ENCODE measurements around the gene ORAI2. TPM values are rescaled to one million over a fixed set of nuclear protein-coding genes. Genes with fewer than 3 reads are reported as not detected.
"Not testable (repeated sequence)": the region's sequence is repeated elsewhere in the genome, so short reads cannot be mapped to it uniquely, and the experiment has no call there.

Gene ORAI2
- total RNA-seq, 1 experiment from 2014 or later: 76.9 TPM

GRCh38 chr7:102404862-102405188, 28.6 kb upstream of the ORAI2 start:
- H3K36me3 ChIP-seq (ENCODE audit: control insufficient read depth, insufficient read depth, low read length): peaks cover 20% of the 10 kb centered on the region; the same call in 1 of the 2 replicates
- peak; percentile 57 for TF ChIP-seq CTCF (IDR thresholded peaks at IDR 0.05)
- BruUV-seq (replicated peaks); ATAC-seq; DNase-seq (ENCODE audit: low read depth, low spot score); H3K9me3 ChIP-seq (ENCODE audit: control insufficient read depth, insufficient read depth, low read depth, low read length); intact Hi-C loops (cut with micrococcal nuclease; ENCODE audit: unreplicated experiment); H3K4me1 ChIP-seq (ENCODE audit: control insufficient read depth, insufficient read depth, low read length); POLR2A ChIA-PET; H3K27me3 ChIP-seq (ENCODE audit: control insufficient read depth, insufficient read depth, low read length); H3K4me3 ChIP-seq (ENCODE audit: low read depth in 2 of 2, low read length in 2 of 2); H3K27ac ChIP-seq (ENCODE audit: low read length); in situ Hi-C loops (cut with HindIII; ENCODE audit: low pct_unique_long_range_greater_than_20kb, low sequenced_read_pairs): not testable (repeated sequence)
- CTCF ChIA-PET: interaction anchor here (0.6 to 1.0 kb wide), 5 partner anchors 9 to 868 kb away, joined by 4 to 8 read pairs (median 7); partner anchors contain the start of gene PRKRIP1

GRCh38 chr7:102407910-102408309, 25.5 kb upstream of the ORAI2 start:
- BruUV-seq (replicated peaks): no TSS peak
- CTCF ChIA-PET: no interaction called here

GRCh38 chr7:102408530-102408929, 24.8 kb upstream of the ORAI2 start:
- H3K36me3 ChIP-seq (ENCODE audit: control insufficient read depth, insufficient read depth, low read length): peaks cover 18% of the 10 kb centered on the region; the same call in 1 of the 2 replicates
- BruUV-seq (replicated peaks); H3K4me3 ChIP-seq (ENCODE audit: low read depth in 2 of 2, low read length in 2 of 2); CTCF ChIA-PET; H3K27ac ChIP-seq (ENCODE audit: low read length); H3K27me3 ChIP-seq (ENCODE audit: control insufficient read depth, insufficient read depth, low read length); ATAC-seq; intact Hi-C loops (cut with micrococcal nuclease; ENCODE audit: unreplicated experiment); H3K4me1 ChIP-seq (ENCODE audit: control insufficient read depth, insufficient read depth, low read length); POLR2A ChIA-PET; H3K9me3 ChIP-seq (ENCODE audit: control insufficient read depth, insufficient read depth, low read depth, low read length); in situ Hi-C loops (cut with HindIII; ENCODE audit: low pct_unique_long_range_greater_than_20kb, low sequenced_read_pairs); DNase-seq (ENCODE audit: low read depth, low spot score): not testable (repeated sequence)

More at GRCh38 chr7:102407910-102408309, 25.5 kb upstream of the ORAI2 start:
- DNase-seq (ENCODE audit: low read depth, low spot score) (no peak), ATAC-seq (no peak)
- in situ Hi-C loops (cut with HindIII; ENCODE audit: low pct_unique_long_range_greater_than_20kb, low sequenced_read_pairs) (no loop called here), intact Hi-C loops (cut with micrococcal nuclease; ENCODE audit: unreplicated experiment) (no loop called here)
- POLR2A ChIA-PET: no interaction called here
- no peak overlapping the region for H3K27ac ChIP-seq (ENCODE audit: low read length)
- H3K9me3 ChIP-seq (ENCODE audit: control insufficient read depth, insufficient read depth, low read depth, low read length): no peaks in the 10 kb centered on the region
- no peak for TF ChIP-seq REST (IDR thresholded peaks at IDR 0.05; ENCODE audit: insufficient read depth in 1 of 2, low read depth in 2 of 2, low read length in 1 of 2)
- no peak for TF ChIP-seq TCF7L2 (IDR thresholded peaks at IDR 0.05; ENCODE audit: low read depth, low read length)
- TF ChIP-seq CTCF (IDR thresholded peaks at IDR 0.05): no peak
- TF ChIP-seq SIN3A (IDR thresholded peaks at IDR 0.05; ENCODE audit: borderline replicate concordance, insufficient read depth, low read depth, low read length): no peak
- TF ChIP-seq POLR2AphosphoS5 (IDR thresholded peaks at IDR 0.05; ENCODE audit: low read depth, low read length): no peak
- H3K27me3 ChIP-seq (ENCODE audit: control insufficient read depth, insufficient read depth, low read length): no peaks in the 10 kb centered on the region
- H3K36me3 ChIP-seq (ENCODE audit: control insufficient read depth, insufficient read depth, low read length): peaks cover 17% of the 10 kb centered on the region; the same call in 1 of the 2 replicates
- no peaks in the 10 kb centered on the region for H3K4me1 ChIP-seq (ENCODE audit: control insufficient read depth, insufficient read depth, low read length)
- H3K4me3 ChIP-seq (ENCODE audit: low read depth in 2 of 2, low read length in 2 of 2): no peak overlapping the region
